ENCODE results near the gene GTF2F2. TPM values are rescaled to one million over a fixed set of nuclear protein-coding genes. Genes with fewer than 3 reads are reported as not detected.

GTF2F2 gene
- total and polyA plus RNA-seq, 10 donors: 11.8 to 19.1 (median 16.4) TPM

GRCh38 chr13:45255247-45255987 is 135.1 kb downstream of the GTF2F2 start:
- Histone ChIP-seq H3K4me1 (peaks cover 0 to 10% (median 0%) of the 10 kb centered on the region in 6 donors), H3K36me3 (peaks cover 0 to 25% (median 14%) of the 10 kb centered on the region in 6 donors), H3K9me3 (no peaks in the 10 kb centered on the region), H3K27ac (no peak overlapping the region), H3K4me3 (no peak overlapping the region), H3K27me3 (replicated peaks in 1 of 7) (no peaks in the 10 kb centered on the region)
- DNase-seq: no peak
- TF ChIP-seq POLR2AphosphoS5 (IDR thresholded peaks at IDR 0.05) (no peak), POLR2A (IDR thresholded peaks at IDR 0.05) (no peak), CTCF (IDR thresholded peaks at IDR 0.05 in 8 of 11, conservative IDR thresholded peaks at IDR 0.05 in 3 of 11) (no peak)
- 97 to 100% (median 98%) methylated on average over 1 of the region's 1 CpG for WGBS, 5 donors
- intact Hi-C loops (cut with DNase I; ENCODE audit: low total_unique reads): no loop called here

- Histone ChIP-seq H3K4me1 (peaks cover 0 to 10% (median 0%) of the 10 kb centered on the region in 6 donors), H3K9me3 (no peaks in the 10 kb centered on the region), H3K27ac (no peak overlapping the region), H3K4me3 (no peak overlapping the region), H3K36me3 (peaks cover 0 to 25% (median 14%) of the 10 kb centered on the region in 6 donors), H3K27me3 (replicated peaks in 1 of 7) (no peaks in the 10 kb centered on the region)
- no peak for TF ChIP-seq CTCF (IDR thresholded peaks at IDR 0.05 in 8 of 11, conservative IDR thresholded peaks at IDR 0.05 in 3 of 11)
- no peak for TF ChIP-seq POLR2A (IDR thresholded peaks at IDR 0.05)
- TF ChIP-seq POLR2AphosphoS5 (IDR thresholded peaks at IDR 0.05): no peak
- 92 to 98% (median 94%) methylated on average over 1 of the region's 1 CpG for WGBS, 5 donors
- intact Hi-C loops (cut with DNase I; ENCODE audit: low total_unique reads): no loop called here
- DNase-seq: no peak
Observed at GRCh38 chr13:45256254-45256653, 135.9 kb downstream of the GTF2F2 start.

GRCh38 chr13:45257638-45258333 is 137.5 kb downstream of the GTF2F2 start:
- Histone ChIP-seq H3K27ac (no peak overlapping the region), H3K27me3 (replicated peaks in 1 of 7) (no peaks in the 10 kb centered on the region), H3K4me3 (no peak overlapping the region), H3K4me1 (peaks cover 0 to 10% (median 0%) of the 10 kb centered on the region in 6 donors), H3K9me3 (no peaks in the 10 kb centered on the region), H3K36me3 (peaks cover 0 to 27% (median 13%) of the 10 kb centered on the region in 6 donors)
- DNase-seq: no peak
- TF ChIP-seq POLR2A (IDR thresholded peaks at IDR 0.05) (no peak), CTCF (IDR thresholded peaks at IDR 0.05 in 8 of 11, conservative IDR thresholded peaks at IDR 0.05 in 3 of 11) (no peak), POLR2AphosphoS5 (IDR thresholded peaks at IDR 0.05) (no peak)
- 85 to 93% (median 88%) methylated on average over 4 of the region's 4 CpGs for WGBS, 5 donors
- intact Hi-C loops (cut with DNase I; ENCODE audit: low total_unique reads): no loop called here

GRCh38 chr13:45258334-45258675 is 138.0 kb downstream of the GTF2F2 start:
- H3K36me3 ChIP-seq: peaks cover 0 to 22% (median 8%) of the 10 kb centered on the region in 6 donors
- WGBS, 5 donors: 80 to 89% (median 83%) methylated on average over 2 of the region's 2 CpGs
- H3K27ac ChIP-seq: no peak overlapping the region
- peaks cover 0 to 10% (median 0%) of the 10 kb centered on the region in 6 donors for H3K4me1 ChIP-seq
- H3K9me3 ChIP-seq: no peaks in the 10 kb centered on the region
- no peak overlapping the region for H3K4me3 ChIP-seq
- TF ChIP-seq CTCF (IDR thresholded peaks at IDR 0.05 in 8 of 11, conservative IDR thresholded peaks at IDR 0.05 in 3 of 11) (no peak), POLR2A (IDR thresholded peaks at IDR 0.05) (no peak), POLR2AphosphoS5 (IDR thresholded peaks at IDR 0.05) (no peak)
- H3K27me3 ChIP-seq (replicated peaks in 1 of 7): no peaks in the 10 kb centered on the region
- intact Hi-C loops (cut with DNase I; ENCODE audit: low total_unique reads): no loop called here
- no peak for DNase-seq

Measured in spleen (tissue), 11 donors.